GM21528 (cell line): ENCODE results near the gene RASA2.
A peak's percentile ranks its signal among the peaks of the same experiment; 100 is the strongest.
"Not testable (repeated sequence)": the region's sequence is repeated elsewhere in the genome, so short reads cannot be mapped to it uniquely, and the experiment has no call there.

Experiments
- ATAC-seq: cut with Tn5 transposase; IDR thresholded peaks from one replicate; pipeline ENCODE4 v1.9.1; 2021; ENCODE audit warnings: mild to moderate bottlenecking, moderate library complexity; ENCODE audit not compliant: unreplicated experiment, low FRiP score

The RASA2 gene

GRCh38 chr3:141457624-141458236, 29.1 kb upstream of the RASA2 start:
- no peak for ATAC-seq

- ATAC-seq, result no peak
Observed at GRCh38 chr3:141459008-141459407, 27.8 kb upstream of the RASA2 start.

- peak; percentile 80 for ATAC-seq
Observed at GRCh38 chr3:141460097-141460704, 26.6 kb upstream of the RASA2 start.

DNA sequence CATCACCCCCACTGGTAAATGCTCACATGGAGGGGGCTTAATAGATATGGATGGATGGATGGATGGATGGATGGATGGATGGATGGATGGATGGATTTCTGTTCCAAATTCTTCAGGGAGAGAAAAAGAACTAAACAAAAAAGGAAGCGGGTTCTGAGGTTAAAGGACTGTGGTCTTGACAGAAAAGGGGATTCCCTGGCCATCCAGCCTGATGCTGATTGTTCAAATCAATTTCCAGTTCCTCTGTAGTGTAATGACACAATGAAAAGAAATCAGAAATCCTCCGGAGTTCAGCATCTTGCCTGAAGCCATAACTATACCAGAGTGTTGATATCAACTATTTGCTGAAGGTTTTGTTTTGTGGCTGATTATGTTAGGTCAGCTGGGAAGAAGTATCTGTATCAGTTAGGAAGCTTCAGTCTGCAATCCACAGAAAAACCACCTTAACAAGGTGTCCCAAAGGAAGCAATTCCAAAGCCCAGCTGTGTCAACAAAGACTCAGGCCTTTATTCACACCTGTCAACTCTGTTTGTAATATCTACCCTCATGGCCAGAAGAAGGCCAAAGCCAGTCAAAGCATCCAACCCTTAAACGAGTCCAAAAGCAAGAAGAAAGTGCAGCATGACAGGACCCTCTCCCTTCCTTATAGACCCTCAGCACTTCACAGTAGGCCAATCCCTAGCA, 24.5 kb upstream of the RASA2 start:
- no peak for ATAC-seq

DNA sequence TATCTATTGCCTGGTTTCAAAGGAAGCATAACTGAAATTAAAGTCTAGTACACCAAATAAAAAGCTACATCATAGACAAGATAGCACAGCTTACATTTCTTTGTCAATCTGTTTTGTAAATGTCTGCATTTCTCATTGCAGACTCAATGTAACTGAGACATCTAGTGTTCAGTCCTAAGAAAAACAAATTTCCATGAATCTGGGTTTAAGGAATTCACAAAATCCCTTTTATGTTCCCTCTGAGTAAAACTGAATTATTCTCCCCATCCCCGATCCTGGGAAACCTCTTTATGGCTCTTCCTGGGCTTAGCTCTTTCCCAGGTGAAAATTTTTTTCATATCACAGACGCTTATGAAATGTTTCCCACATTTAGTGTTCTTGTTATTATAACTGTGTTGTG, 21.6 kb upstream of the RASA2 start:
- ATAC-seq, result no peak

DNA sequence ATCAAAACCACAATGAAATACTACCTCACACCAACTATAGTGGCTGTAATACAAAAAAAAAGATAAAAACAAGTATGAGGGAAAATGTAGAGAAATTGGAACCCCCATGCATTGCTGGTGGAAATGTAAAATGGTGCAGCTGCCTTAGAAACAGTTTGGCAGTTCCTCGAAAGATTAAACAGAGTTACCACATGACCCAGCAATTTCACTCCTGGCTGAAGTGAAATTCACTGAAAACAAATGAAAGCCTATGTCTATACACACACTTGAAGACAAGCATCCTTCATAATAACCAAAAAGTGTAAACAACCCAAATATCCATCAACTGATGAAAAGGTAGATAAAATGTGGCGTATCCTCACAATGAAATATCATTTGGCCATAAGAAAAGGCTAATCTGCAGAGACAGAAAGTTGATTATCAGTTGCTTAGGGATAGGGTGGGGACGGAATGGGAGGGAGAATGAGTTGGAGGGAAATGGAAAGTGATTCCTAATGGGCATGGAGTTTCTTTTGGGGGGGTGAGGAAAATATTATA, 20.1 kb upstream of the RASA2 start:
- no peak for ATAC-seq

- no peak for ATAC-seq
Observed at GRCh38 chr3:141469720-141470119, 17.1 kb upstream of the RASA2 start.

DNA sequence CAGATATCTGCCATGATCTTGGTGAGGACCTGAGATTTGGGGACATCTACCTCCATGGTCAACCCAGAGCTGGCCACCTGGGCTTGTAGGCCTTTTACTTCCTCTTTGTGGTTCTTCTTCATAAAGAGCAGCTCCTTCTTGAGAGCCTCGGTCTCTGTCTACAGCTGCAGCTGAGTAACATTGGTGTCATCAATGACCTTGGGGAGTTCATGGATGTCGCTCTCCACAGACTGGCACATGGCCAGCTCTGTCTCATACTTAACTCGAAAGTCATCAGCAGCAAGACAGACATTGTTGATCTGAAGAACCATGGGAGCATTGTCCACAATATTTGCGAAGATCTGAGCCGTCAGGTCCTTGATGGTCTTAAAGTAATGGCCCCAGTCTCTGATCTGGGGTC, 15.7 kb upstream of the RASA2 start:
- no peak for ATAC-seq

- no peak for ATAC-seq
Observed at GRCh38 chr3:141476033-141476432, 10.8 kb upstream of the RASA2 start.

GRCh38 chr3:141477224-141477623, 9.6 kb upstream of the RASA2 start:
- ATAC-seq, result no peak

DNA sequence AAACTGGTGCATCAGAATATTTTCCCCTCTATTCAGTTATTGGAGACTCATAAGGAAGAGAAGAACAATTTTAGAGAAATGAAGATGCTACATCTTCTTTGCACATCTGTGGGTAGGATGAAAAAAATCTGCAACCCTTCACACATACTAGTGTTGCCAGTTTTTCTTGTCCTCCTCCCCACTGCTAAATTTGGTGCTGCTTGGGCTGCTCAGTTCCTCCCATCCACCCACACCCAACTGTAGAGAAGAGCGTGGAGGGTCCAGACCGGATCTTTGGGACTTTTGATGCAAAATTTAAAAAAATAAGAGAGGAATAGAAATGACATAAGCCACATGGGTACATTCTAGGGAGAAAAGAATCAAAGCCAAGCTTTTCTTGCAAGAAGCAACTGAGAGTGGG, 8.7 kb upstream of the RASA2 start:
- ATAC-seq, result no peak

DNA sequence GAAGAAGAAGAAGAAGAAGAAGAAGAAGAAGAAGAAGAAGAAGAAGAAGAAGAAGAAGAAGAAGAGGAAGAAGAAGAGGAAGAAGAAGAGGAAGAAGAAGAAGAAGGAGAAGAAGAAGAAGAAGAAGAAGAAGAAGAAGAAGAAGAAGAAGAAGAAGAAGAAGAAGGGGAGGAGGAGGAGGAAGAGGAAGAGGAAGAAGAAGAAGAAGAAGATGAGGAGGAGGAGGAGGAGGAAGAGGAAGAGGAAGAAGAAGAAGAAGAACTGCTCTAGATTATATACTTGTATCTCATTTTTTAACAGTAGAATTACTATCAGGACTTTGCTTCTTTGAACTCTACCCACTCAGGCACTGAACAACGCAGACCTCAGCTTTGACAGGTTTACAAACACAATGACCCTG, 8.0 kb upstream of the RASA2 start:
- not testable (repeated sequence) for ATAC-seq

GRCh38 chr3:141482245-141482922, 4.4 kb upstream of the RASA2 start:
- ATAC-seq, result no peak

- no peak for ATAC-seq
Observed at GRCh38 chr3:141484701-141485287, 2.0 kb upstream of the RASA2 start.

DNA sequence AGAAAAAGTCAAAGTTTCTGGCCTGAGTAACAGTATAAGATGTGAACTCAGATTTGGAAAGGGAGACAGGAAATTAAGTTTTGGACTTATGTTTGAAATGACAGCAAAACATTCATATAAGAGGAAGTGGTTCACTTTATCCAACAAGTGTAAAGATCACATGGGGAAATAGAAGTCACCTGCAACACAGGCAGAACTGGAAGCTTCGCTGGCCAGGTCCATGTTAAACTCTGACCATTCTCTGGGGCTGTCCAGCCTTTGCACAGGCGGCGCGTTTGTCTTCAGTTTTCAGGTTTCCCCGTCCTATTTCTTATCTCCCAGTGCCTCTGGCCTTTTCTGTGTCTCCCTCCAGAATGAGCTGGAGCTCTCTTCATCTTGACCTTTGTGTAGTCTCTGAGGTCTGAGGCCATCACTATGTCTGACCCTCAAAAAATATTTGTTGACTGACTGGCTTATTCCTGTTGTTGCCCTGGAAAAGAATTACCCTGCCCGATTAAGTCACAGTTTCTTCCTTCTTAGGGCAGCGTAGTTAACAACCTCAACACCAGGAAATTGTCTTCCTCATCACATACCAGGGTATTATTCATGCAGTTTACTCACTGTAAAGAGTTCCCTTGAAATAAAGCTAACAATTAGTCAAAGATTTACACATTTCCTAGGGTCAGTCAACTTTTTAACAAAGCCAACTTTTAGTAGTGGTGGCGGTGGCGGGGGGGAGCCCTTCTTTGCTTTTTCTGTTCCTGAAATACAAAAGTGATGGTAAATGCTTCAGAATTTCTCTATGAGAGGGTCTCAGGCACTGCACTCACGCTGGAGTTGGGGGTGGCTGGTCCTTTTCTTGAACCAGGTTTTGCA, 959 bp upstream of the RASA2 start:
- no peak for ATAC-seq

GRCh38 chr3:141486496-141486745, 406 bp upstream of the RASA2 start:
- ATAC-seq, result no peak

- ATAC-seq, result peak; percentile 84
Observed at GRCh38 chr3:141487521-141488252, 860 bp downstream of the RASA2 start.

DNA sequence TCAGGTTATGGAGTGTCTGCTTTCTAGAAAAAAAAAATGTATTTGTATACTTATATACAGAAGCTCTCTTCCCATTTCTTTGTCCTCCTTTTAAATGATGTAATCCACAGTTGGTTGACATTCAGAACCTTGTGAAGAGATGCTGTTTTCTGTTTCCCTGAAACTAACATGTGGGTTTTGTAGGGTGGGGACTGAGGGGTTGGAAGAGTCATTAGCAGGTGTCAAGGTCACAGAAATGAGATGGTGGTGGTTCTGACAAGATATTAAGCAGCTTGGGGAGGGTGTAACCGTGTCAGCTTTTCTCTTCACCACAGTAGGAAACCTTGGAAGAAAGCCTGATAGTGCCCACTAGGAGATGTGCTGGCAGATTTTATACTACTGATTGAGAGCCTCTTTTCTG, 2.4 kb downstream of the RASA2 start:
- ATAC-seq, result no peak

DNA sequence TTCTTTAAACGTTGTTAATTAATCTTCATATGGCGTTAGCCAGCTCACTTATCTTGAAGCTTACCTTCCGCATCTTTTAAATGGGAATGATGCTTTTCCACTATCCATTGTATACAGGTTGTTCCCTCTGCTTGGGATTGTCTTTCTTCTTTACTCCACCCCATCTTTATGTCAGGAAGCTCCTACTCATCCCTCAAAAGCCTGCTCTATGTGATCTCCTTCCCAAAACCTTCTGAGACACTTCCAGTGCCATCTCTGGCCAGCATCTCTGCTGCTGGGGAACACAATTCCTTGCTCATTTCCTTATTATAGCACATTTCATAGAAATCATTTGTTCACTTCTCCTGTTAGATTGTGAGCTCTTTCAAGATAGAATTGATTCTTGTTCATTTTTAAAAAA, 4.3 kb downstream of the RASA2 start:
- no peak for ATAC-seq

DNA sequence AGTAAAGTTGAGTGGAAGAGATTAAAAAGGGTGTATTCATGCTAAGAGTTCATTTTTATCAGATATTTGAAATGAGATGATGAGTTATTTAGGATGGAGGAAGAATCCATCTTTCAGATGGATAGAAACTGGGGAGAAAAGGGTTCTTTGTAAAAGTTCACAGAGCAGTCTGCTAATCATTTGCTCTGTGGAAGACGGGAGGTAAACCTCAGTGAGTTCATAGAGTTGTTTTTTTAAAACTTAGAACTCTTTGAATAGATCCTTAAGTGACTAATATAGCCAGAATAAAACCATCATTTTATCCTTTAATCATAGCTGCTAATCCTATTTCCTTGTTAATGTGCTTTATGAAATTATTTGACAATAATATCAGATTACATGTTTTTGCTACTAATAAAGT, 5.1 kb downstream of the RASA2 start:
- ATAC-seq, result no peak
